ENCODE measurements around the gene CCND3. TPM values are rescaled to one million over a fixed set of nuclear protein-coding genes. Genes with fewer than 3 reads are reported as not detected.
A peak's percentile ranks its signal among the peaks of the same experiment; 100 is the strongest.

The CCND3 gene
- polyA plus RNA-seq (ENCODE audit: insufficient read length in 12 of 12) = 10 to 100 TPM in 11 of 12 donors, not detected in 1; 58.5 to 82.8 (median 68.1) TPM
- long read RNA-seq, donor 1, transcript CCND3-203 (5 exons, 2,085 nt) = major isoform, 25 of 28 reads
- long read RNA-seq, donor 1, partial matches to known transcripts = 0 of 28 reads
- long read RNA-seq, donor 1, other reads (novel, unspliced or antisense) = 0 of 28 reads
- long read RNA-seq, donor 2, transcript CCND3-203 (5 exons, 2,085 nt) = major isoform, 46 of 78 reads
- long read RNA-seq, donor 2, partial matches to known transcripts = 24 of 78 reads
- long read RNA-seq, donor 2, other reads (novel, unspliced or antisense) = 0 of 78 reads
- long read RNA-seq, donor 3, transcript CCND3-203 (5 exons, 2,085 nt) = major isoform, 19 of 21 reads
- long read RNA-seq, donor 3, partial matches to known transcripts = 0 of 21 reads
- long read RNA-seq, donor 3, other reads (novel, unspliced or antisense) = 0 of 21 reads
- long read RNA-seq, donor 4, transcript CCND3-203 (5 exons, 2,085 nt) = major isoform, 9 of 12 reads
- long read RNA-seq, donor 4, partial matches to known transcripts = 0 of 12 reads
- long read RNA-seq, donor 4, other reads (novel, unspliced or antisense) = 0 of 12 reads
- long read RNA-seq, donor 5, transcript CCND3-203 (5 exons, 2,085 nt) = major isoform, 48 of 73 reads
- long read RNA-seq, donor 5, partial matches to known transcripts = 13 of 73 reads
- long read RNA-seq, donor 5, other reads (novel, unspliced or antisense) = 6 of 73 reads
- long read RNA-seq, donor 6, transcript CCND3-203 (5 exons, 2,085 nt) = major isoform, 10 of 10 reads
- long read RNA-seq, donor 6, partial matches to known transcripts = 0 of 10 reads
- long read RNA-seq, donor 6, other reads (novel, unspliced or antisense) = 0 of 10 reads
- long read RNA-seq, donor 7, transcript CCND3-203 (5 exons, 2,085 nt) = major isoform, 12 of 22 reads
- long read RNA-seq, donor 7, partial matches to known transcripts = 6 of 22 reads
- long read RNA-seq, donor 7, other reads (novel, unspliced or antisense) = 0 of 22 reads
- long read RNA-seq, donor 8, transcript CCND3-203 (5 exons, 2,085 nt) = major isoform, 42 of 65 reads
- long read RNA-seq, donor 8, partial matches to known transcripts = 21 of 65 reads
- long read RNA-seq, donor 8, other reads (novel, unspliced or antisense) = 0 of 65 reads
- long read RNA-seq, donor 9, transcript CCND3-203 (5 exons, 2,085 nt) = major isoform, 13 of 17 reads
- long read RNA-seq, donor 9, partial matches to known transcripts = 0 of 17 reads
- long read RNA-seq, donor 9, other reads (novel, unspliced or antisense) = 0 of 17 reads
- long read RNA-seq, donor 10, transcript CCND3-203 (5 exons, 2,085 nt) = major isoform, 32 of 39 reads
- long read RNA-seq, donor 10, partial matches to known transcripts = 5 of 39 reads
- long read RNA-seq, donor 10, other reads (novel, unspliced or antisense) = 0 of 39 reads
- long read RNA-seq, donor 11, transcript CCND3-203 (5 exons, 2,085 nt) = major isoform, 33 of 41 reads
- long read RNA-seq, donor 11, partial matches to known transcripts = 6 of 41 reads
- long read RNA-seq, donor 11, other reads (novel, unspliced or antisense) = 0 of 41 reads

DNA sequence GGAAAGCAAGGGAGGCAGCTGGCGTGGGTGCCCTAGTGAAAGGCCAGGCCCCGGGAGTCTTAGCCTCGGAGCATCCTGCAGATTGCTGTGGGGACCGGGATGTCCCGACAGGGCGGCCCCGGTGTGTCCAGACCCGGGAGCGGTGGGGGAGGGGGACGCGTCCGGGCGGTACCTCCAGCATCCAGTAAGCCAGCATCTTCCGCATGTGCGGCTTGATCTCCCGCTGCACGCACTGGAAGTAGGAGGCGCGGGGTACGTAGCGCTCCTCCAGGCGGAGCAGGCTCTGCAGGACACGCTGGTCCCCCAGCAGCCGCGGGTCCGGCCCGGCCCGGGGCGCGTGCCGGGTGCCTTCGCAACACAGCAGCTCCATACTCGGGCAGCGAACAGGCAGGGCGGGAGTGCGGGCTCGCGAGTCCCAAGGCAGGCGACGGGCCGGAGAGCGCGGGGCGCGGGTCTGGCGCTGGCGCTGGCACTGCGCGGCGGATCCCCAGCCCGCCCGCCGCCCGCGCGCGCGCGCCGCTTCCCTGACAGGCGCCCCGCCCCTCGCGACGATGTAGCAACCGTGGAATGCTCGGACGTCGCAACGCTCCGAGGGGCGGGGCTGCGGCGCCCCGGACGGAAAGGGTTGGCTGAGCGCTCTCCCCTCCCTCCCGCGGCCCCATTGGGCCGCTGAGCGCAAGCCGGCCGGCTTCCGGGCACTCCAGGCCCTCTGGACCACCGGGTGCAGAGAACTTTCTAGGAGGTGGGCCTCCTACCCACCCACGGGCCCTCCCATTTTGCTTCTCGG, at the start of gene CCND3:
TSS of gene CCND3 (minus strand) at position 529 of the 787 bp plus-strand sequence. CDS start at position 370, 159 bp downstream.
- DNase-seq = peak; percentile 92

- no peak for DNase-seq
Measured at GRCh38 chr6:41986339-41986738, 44.7 kb upstream of the CCND3 start.

- no peak for DNase-seq
Measured at GRCh38 chr6:41984623-41985022, 43.0 kb upstream of the CCND3 start.

DNA sequence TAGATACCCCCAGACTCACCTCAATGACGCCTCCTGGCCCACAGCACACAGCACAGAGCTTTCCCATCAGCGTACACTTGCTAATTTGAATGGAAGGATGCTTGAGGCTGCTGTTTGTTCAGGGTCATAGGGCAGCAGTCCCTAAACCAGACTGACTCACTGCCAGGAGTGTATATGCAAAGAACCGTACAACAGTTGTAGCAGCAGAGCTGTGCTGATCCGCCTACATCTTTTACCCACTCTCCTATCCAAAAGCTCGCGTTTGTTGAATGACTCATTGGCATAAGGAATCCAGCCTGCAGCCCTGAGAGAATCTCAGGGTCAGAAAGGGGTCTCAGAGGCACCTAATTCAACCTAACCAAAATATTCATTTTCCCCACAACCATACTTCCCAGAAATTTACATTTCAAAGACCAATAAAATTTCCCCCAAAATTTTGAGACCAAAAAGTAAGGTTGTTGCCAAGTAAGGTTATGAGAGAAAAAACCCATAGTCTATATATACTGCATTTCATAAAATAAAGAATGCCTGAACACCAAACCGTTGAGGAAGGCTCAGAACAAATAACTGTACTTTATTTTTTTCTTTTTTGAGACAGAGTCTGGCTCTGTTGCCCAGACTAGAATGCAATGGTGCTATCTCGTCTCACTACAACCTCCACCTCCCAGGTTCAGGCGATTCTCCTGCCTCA, 35.3 kb upstream of the CCND3 start:
- no peak for DNase-seq

DNA sequence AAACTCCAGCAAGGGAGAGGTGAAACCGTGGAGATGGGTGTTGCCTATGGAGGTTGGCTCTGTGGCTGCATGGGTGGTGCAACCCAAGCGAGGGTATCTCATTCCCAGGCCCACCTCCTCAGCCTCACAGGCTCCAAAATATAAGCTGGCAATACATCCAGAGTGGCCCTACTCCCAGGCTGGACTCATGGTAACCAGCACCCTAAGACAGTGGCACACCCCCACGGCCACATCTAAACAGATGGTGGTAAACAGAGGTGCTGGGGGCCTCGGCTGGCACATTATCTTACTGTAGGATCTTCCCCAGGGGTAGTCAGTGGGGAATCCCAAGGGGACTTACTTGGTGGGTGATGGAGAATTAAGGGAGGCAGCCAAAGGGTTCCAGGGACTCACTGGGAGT, 33.7 kb upstream of the CCND3 start:
- DNase-seq = no peak

DNA sequence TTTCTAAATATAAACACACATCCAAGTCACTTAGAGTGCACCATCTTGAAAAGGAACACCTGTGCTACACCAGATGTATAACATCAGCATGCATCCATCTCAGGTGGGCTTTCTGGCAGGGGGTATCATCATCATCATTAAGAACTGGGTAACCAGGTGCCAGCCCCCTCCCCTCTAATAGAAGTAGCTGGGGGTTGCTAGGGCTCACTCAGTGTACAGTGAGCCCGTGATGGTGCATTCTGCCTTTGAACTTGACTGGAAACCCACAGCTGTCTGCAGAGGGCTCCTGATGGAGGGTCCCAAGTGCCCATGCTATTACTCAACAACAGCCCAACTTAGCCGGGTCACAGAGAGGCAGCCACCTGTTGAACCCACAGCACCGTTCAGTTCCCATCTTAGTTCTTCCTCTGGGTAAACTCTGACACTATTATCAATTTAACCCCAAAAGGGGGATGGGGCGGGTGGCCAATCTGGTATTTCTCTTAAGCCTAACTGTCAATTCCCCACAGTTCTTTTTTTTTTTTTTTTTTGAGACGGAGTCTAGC, 32.7 kb upstream of the CCND3 start:
- no peak for DNase-seq

DNA sequence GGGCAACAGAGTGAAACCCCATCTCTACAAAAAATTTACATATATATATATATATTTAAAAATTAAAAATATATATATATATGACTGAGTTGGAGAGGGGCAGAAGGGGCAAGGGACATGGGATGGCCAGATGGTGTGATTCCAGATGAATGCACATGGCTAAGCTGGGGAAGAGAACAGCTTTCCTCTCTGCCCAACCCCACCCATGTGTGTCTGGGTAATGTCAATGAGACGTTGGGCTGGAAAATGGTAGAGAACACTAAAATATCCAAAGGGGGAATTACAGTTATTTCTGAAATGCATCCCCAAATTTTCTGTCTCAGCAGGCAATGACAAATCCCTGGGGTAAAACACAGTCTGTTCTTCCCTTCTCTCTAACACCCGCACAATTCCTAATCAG, 31.2 kb upstream of the CCND3 start:
- DNase-seq = no peak

DNA sequence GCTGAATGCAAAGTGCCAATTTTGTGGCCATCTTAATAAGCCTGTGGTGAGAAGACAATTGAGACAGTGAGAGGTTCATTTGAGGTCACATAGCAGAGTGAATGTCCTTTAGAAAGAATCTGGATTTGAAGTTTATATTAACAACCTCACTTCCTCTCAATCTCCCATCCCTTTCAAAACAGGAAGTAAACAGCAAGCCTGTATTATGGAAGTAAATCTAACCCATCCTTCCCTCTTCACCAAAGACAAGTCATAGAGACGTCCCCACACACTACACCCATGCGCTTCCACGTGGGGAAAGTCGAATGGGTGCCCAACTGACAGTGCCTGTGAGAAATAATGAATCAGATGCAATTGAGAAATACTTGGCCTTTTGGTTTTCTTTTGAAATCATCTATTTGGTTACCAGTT, 28.8 kb upstream of the CCND3 start:
- DNase-seq = no peak

DNA sequence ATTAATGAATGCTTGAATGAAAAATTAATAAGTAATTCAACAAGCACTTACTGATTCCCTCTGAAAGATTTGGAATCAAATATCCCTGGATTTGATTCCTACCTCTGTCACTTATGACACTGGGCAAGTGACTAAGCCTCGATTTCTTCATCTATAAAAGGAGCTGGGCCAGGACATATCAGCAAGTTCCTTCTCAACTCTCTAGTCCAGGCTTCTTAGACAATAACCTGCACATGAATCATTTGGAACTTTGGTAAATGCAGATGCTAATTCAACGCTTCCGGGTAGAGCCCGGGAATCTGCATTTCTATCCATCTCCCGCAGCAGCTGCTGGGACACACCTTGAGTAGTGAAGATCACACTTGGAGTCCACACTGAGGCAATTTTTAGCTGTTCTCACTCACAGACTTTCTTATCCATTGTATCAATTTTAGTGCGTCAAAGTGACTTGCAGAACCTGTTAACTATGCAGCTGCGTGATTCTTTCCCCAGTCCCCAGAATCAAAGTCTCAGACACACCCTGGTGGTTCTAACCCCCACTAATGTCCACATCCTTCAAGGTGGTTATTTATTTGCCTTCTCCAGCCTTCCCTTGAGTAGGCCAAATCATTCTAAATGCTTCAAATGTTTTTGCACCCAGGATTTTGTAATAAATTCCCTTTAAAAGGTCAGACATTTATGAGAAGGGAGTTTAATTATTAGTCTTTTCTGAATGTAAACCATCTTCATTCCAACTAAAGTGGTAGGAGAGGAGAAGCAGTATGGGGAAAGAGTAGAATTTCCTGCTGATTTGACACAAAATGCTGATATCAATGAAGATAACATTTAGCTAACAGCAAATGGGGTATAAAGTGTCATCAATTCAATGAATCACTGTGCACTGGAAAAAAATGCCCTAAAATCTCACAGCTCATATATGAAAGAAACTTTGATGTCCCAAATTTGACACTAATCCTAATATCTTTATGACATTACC, 26.0 kb upstream of the CCND3 start:
- no peak for DNase-seq

GRCh38 chr6:41966961-41967311, 25.3 kb upstream of the CCND3 start:
- no peak for DNase-seq

DNA sequence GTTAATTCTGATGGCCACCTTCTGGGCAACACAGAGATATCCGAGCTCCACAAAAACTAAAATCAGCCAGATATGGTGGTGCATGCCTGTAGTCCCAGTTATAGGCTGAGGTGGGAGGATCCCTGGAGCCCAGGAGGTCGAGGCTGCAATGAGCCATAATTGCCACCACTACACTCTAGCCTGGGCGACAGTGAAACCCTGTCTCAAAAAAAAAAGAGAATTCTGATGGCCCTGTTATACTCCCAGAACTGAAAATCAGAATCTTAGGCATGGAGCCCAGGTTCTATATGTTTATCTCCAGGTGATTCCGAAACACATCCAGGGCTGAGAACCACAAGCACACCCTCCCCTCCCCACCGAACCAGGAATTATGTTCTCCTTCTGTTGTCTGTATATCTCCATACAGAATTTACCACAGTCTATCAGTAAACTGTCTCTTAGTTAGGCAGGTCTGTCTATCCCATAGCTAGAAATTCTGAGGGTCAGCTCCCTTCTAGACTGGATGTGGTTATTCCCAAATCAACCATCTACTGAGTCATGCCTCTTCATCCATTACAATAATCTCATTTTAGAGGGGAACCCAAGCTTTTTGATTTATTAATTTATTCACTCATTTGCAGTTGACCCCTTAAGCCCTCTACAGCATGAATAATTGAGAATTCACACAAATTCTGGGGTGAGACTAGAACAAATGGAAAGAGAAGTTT, 24.8 kb upstream of the CCND3 start:
- no peak for DNase-seq

GRCh38 chr6:41965429-41966213, 24.0 kb upstream of the CCND3 start:
- no peak for DNase-seq

GRCh38 chr6:41964201-41964887, 22.7 kb upstream of the CCND3 start:
- DNase-seq = no peak

- DNase-seq = no peak
Measured at GRCh38 chr6:41963371-41963770, 21.8 kb upstream of the CCND3 start.

GRCh38 chr6:41960028-41960427, 18.4 kb upstream of the CCND3 start:
- DNase-seq = no peak
